HG03064 (cell line): ENCODE measurements around the gene AP3D1.

ENCODE experiments used
- ATAC-seq: cut with Tn5 transposase; IDR thresholded peaks from one replicate; pipeline ENCODE4 v1.9.1; 2021; ENCODE audit warnings: low read depth; ENCODE audit not compliant: unreplicated experiment

Gene AP3D1

GRCh38 chr19:2051773-2052704 is 99.3 kb downstream of the AP3D1 start:
- ATAC-seq = no peak

- no peak for ATAC-seq
Observed at GRCh38 chr19:2050991-2051772, 100.2 kb downstream of the AP3D1 start, which contains the start of gene MKNK2. MKNK2 (minus strand) TSS chr19:2051244; CDS start chr19:2050851, 393 bp downstream.
